K562 (cell line): ENCODE data around the gene PARD6B. TPM values are rescaled to one million over a fixed set of nuclear protein-coding genes. Genes with fewer than 3 reads are reported as not detected.
A peak's percentile ranks its signal among the peaks of the same experiment; 100 is the strongest.

ENCODE experiments used
- DDX20 ChIP-seq: fragments of 450-650 bp; IDR thresholded peaks from 2 replicates; pipeline ENCODE4 v1.6.1; 2016; ENCODE audit warnings: missing genetic modification characterization, low read depth, mild to moderate bottlenecking, missing compliant biosample characterization, moderate library complexity
- DMBX1 ChIP-seq: fragments of 250-450 bp; sonication (Bioruptor Pico); IDR thresholded peaks from 2 replicates; pipeline ENCODE4 v1.8.0; 2022; ENCODE audit warnings: inconsistent platforms, mild to moderate bottlenecking, moderate library complexity, borderline replicate concordance
- ETS2 ChIP-seq: IDR thresholded peaks from 2 replicates; pipeline ENCODE4 v1.6.1; 2016; ENCODE audit warnings: borderline replicate concordance, missing genetic modification characterization, mild to moderate bottlenecking, moderate library complexity, missing compliant biosample characterization; ENCODE audit not compliant: poor library complexity, severe bottlenecking
- FOXM1 ChIP-seq, 2 experiments: fragments of 450-650 bp in 1 of 2; sonication (generic) in 1 of 2; formaldehyde crosslinking in 1 of 2; IDR thresholded peaks; 2 replicates each; pipeline versions ENCODE4 v1.6.1 to v1.9.0; 2017 to 2022; ENCODE audit warnings: low read depth in 2 of 2, mild to moderate bottlenecking in 2 of 2, missing genetic modification reagents in 1 of 2, moderate library complexity in 1 of 2
- NCOA2 ChIP-seq, 2 experiments: fragments of 450-650 bp; IDR thresholded peaks; 2 replicates each; pipeline ENCODE4 v1.6.1; 2018; ENCODE audit warnings: mild to moderate bottlenecking in 2 of 2, moderate library complexity in 1 of 2; ENCODE audit not compliant: partially characterized antibody in 2 of 2
- PCBP1 ChIP-seq: fragments of 200-400 bp; formaldehyde crosslinking; IDR thresholded peaks from 2 replicates; pipeline ENCODE4 v1.6.1; 2018; ENCODE audit warnings: mild to moderate bottlenecking, low read depth, low read length; ENCODE audit not compliant: poor library complexity, severe bottlenecking
- PTRF ChIP-seq: fragments of 450-650 bp; IDR thresholded peaks from 2 replicates; pipeline ENCODE4 v1.6.1; 2016; ENCODE audit warnings: mild to moderate bottlenecking, missing genetic modification characterization, missing compliant biosample characterization
- RHOXF2B ChIP-seq: fragments of 250-450 bp; sonication (Bioruptor Pico); conservative IDR thresholded peaks from 2 replicates; pipeline ENCODE4 v1.5.1; 2021
- RNF2 ChIP-seq: sonication (generic); IDR thresholded peaks from 2 replicates; pipeline ENCODE4 v1.6.1; 2016
- ZBTB17 ChIP-seq: fragments of 450-650 bp; formaldehyde crosslinking; IDR thresholded peaks from 2 replicates; pipeline ENCODE4 v1.4.0; 2020; ENCODE audit warnings: mild to moderate bottlenecking
- ZNF3 ChIP-seq: fragments of 250-450 bp; sonication (Bioruptor Pico); IDR thresholded peaks from 2 replicates; pipeline ENCODE4 v1.5.0; 2021; ENCODE audit warnings: mild to moderate bottlenecking, moderate library complexity
- ZNF644 ChIP-seq: fragments of 200-800 bp; sonication (Bioruptor generic); IDR thresholded peaks from 2 replicates; pipeline ENCODE4 v1.6.1; 2016; ENCODE audit warnings: low read depth, missing genetic modification characterization, missing compliant biosample characterization
- ZNF695 ChIP-seq: fragments of 450-650 bp; formaldehyde crosslinking; IDR thresholded peaks from 2 replicates; pipeline ENCODE4 v1.4.0; 2020; ENCODE audit warnings: mild to moderate bottlenecking, moderate library complexity
- polyA plus RNA-seq, 8 experiments: library from polyadenylated mRNA; depleted of rRNA in 4 of 8; stranded (reverse) in 5 of 8; unstranded in 3 of 8; fragments of >200 nt; fragmentation: Nextera tagmentation in 2 of 8; fragmentation: Illumina TruSeq in 1 of 8; extraction: Ambion mirVana in 2 of 8; extraction: Trizol in 1 of 8; gene quantifications; 2 replicates each; pipeline versions ENCODE4 v1.2.1 to v1.2.3, GENCODE V29; 2011 to 2014; ENCODE audit warnings: inconsistent platforms in 1 of 8, missing spikeins in 1 of 8
- total RNA-seq, 7 experiments: library from RNA; depleted of rRNA in 6 of 7; stranded (reverse); fragments of >200 nt in 6 of 7; fragmentation: Illumina TruSeq in 2 of 7; extraction: Trizol in 2 of 7; gene quantifications; 2 replicates each; pipeline versions ENCODE4 v1.2.1 to v1.2.3, GENCODE V29; 2011 to 2021; ENCODE audit warnings: low replicate concordance in 1 of 7
- TF ChIP-seq, protein P1 (sequence below), 3 experiments: IDR thresholded peaks in 2 of 3; conservative IDR thresholded peaks in 1 of 3; 2 replicates each; pipeline ENCODE4 v1.5.1; 2011 to 2012; ENCODE audit warnings: low read length in 3 of 3, mild to moderate bottlenecking in 3 of 3, control low read depth in 2 of 3, improper control_type of control experiment in 1 of 3, inconsistent platforms in 1 of 3, low read depth in 1 of 3, mixed read lengths in 1 of 3, moderate library complexity in 1 of 3; ENCODE audit not compliant: insufficient read depth in 2 of 3
- TF ChIP-seq, protein P2 (sequence below): sonication (generic); formaldehyde crosslinking; IDR thresholded peaks from 2 replicates; pipeline ENCODE4 v1.8.0; 2023; ENCODE audit warnings: mild to moderate bottlenecking, missing genetic modification reagents
- TF ChIP-seq, protein P3 (sequence below): sonication (generic); formaldehyde crosslinking; IDR thresholded peaks from 2 replicates; pipeline ENCODE4 v1.8.0; 2022; ENCODE audit warnings: missing genetic modification reagents, mild to moderate bottlenecking, borderline replicate concordance
- TF ChIP-seq, protein P4 (sequence below): fragments of 450-650 bp; IDR thresholded peaks from 2 replicates; pipeline ENCODE4 v1.6.1; 2016; ENCODE audit warnings: antibody characterized with exemption
- TF ChIP-seq, protein P5 (sequence below): fragments of 250-450 bp; sonication (Bioruptor Pico); IDR thresholded peaks from 2 replicates; pipeline ENCODE4 v1.5.0; 2021

Gene PARD6B
- total and polyA plus RNA-seq, 9 of the 15 experiments (the other 6 are each of a cell fraction or from before 2014, with no cell fraction given), result 1.7 to 12.3 (median 5.5) TPM

DNA sequence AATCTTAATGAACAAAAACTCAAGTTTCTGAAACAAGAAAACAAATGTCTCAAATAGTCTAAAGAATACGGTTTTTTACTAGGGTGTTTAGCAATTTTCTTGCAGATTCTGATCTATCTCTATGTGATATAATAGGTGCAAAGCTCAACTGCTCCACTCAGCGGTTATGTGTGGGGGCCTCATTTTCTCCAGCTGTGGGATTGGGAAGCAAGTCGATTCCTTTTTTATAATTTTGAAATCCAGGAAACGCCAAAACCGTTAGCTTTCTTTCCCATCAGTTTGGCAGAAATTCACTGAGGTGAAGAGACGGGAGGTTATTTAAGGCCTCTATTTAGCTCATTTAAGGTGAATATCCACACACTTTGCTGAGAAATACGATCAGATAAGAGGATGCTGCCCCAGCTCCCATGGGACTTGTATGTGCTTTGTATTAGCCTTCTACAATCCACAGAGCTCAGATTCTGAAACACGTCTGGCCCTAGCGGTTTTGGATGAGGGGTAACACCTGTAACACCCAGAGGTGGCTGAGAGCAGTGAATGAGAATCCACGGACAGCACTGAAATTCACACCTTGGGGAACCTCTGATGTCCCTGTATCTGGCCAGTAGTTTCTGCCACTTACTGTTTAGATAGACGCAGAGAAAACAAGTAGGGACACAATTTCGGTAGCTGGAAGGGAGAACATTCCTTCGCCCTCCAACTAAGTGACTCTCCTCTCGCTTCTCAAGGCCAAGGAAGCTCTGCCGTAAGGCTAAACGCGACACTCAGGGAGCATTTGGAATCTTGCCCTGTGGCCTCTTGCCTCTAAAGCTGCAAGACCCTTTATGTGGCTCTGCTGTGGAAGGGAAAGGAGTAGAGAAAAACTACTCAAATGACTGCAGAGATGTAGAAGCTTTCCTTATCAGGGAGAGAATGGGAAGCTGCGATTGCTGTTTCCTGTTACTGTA, 56.9 kb downstream of the PARD6B start (continued):
- no peak for TF ChIP-seq ZBTB17 (CRISPR knock-in tag)
- TF ChIP-seq ZNF695, result no peak
- TF ChIP-seq FOXM1 (IDR thresholded peaks at IDR 0.05; ENCODE audit: low read depth), result 0 out of 2 replicates have a peak, but pooled peaks have one; percentile 20
- no peak for TF ChIP-seq FOXM1 (CRISPR knock-in tag; IDR thresholded peaks at IDR 0.05; ENCODE audit: low read depth)
- no peak for TF ChIP-seq ZNF3 (CRISPR knock-in tag)
- TF ChIP-seq, protein P1, sequence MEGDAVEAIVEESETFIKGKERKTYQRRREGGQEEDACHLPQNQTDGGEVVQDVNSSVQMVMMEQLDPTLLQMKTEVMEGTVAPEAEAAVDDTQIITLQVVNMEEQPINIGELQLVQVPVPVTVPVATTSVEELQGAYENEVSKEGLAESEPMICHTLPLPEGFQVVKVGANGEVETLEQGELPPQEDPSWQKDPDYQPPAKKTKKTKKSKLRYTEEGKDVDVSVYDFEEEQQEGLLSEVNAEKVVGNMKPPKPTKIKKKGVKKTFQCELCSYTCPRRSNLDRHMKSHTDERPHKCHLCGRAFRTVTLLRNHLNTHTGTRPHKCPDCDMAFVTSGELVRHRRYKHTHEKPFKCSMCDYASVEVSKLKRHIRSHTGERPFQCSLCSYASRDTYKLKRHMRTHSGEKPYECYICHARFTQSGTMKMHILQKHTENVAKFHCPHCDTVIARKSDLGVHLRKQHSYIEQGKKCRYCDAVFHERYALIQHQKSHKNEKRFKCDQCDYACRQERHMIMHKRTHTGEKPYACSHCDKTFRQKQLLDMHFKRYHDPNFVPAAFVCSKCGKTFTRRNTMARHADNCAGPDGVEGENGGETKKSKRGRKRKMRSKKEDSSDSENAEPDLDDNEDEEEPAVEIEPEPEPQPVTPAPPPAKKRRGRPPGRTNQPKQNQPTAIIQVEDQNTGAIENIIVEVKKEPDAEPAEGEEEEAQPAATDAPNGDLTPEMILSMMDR (IDR thresholded peaks at IDR 0.05 in 2 of 3, conservative IDR thresholded peaks at IDR 0.05 in 1 of 3; ENCODE audit: insufficient read depth in 2 of 3, low read depth in 1 of 3, low read length in 3 of 3), result peak; percentile 62 to 85 (median 70)
- TF ChIP-seq, protein P2, sequence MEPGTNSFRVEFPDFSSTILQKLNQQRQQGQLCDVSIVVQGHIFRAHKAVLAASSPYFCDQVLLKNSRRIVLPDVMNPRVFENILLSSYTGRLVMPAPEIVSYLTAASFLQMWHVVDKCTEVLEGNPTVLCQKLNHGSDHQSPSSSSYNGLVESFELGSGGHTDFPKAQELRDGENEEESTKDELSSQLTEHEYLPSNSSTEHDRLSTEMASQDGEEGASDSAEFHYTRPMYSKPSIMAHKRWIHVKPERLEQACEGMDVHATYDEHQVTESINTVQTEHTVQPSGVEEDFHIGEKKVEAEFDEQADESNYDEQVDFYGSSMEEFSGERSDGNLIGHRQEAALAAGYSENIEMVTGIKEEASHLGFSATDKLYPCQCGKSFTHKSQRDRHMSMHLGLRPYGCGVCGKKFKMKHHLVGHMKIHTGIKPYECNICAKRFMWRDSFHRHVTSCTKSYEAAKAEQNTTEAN (CRISPR knock-in tag), result no peak
- TF ChIP-seq ETS2 (tag), result no peak
- no peak for TF ChIP-seq PTRF
- no peak for TF ChIP-seq RNF2
- no peak for TF ChIP-seq DDX20 (tag)
- TF ChIP-seq RHOXF2B, result no peak
- TF ChIP-seq PCBP1, result no peak
- TF ChIP-seq, protein P3, sequence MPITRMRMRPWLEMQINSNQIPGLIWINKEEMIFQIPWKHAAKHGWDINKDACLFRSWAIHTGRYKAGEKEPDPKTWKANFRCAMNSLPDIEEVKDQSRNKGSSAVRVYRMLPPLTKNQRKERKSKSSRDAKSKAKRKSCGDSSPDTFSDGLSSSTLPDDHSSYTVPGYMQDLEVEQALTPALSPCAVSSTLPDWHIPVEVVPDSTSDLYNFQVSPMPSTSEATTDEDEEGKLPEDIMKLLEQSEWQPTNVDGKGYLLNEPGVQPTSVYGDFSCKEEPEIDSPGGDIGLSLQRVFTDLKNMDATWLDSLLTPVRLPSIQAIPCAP (CRISPR knock-in tag), result no peak
- no peak for TF ChIP-seq ZNF644
- TF ChIP-seq, protein P4, sequence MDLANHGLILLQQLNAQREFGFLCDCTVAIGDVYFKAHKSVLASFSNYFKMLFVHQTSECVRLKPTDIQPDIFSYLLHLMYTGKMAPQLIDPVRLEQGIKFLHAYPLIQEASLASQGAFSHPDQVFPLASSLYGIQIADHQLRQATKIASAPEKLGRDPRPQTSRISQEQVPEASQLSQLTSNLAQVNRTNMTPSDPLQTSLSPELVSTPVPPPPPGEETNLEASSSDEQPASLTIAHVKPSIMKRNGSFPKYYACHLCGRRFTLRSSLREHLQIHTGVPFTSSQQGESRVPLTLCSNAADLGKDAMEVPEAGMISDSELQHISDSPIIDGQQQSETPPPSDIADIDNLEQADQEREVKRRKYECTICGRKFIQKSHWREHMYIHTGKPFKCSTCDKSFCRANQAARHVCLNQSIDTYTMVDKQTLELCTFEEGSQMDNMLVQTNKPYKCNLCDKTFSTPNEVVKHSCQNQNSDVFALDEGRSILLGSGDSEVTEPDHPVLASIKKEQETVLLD, result no peak
- TF ChIP-seq, protein P5, sequence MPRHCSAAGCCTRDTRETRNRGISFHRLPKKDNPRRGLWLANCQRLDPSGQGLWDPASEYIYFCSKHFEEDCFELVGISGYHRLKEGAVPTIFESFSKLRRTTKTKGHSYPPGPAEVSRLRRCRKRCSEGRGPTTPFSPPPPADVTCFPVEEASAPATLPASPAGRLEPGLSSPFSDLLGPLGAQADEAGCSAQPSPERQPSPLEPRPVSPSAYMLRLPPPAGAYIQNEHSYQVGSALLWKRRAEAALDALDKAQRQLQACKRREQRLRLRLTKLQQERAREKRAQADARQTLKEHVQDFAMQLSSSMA (CRISPR knock-in tag), result no peak
- TF ChIP-seq NCOA2 (IDR thresholded peaks at IDR 0.05; ENCODE audit: partially characterized antibody in 2 of 2), result no peak
- no peak for TF ChIP-seq DMBX1 (CRISPR knock-in tag)
